H9 (cell line): ENCODE results near the gene TADA3. TPM values are rescaled to one million over a fixed set of nuclear protein-coding genes. Genes with fewer than 3 reads are reported as not detected.

Experiments used
- DNase-seq: peaks from one replicate; pipeline ENCODE4 v3.0.0-alpha.2; 2017
- H2AFZ ChIP-seq: one replicate; pipeline ENCODE4 v1.6.1; 2013; ENCODE audit warnings: mild to moderate bottlenecking, low read length, control low read depth, moderate library complexity
- H2AK5ac ChIP-seq: 2 replicates; pipeline ENCODE4 v1.6.1; 2013; ENCODE audit warnings: low read length, control low read depth, mixed read lengths; ENCODE audit not compliant: insufficient read length
- H2BK120ac ChIP-seq: one replicate; pipeline ENCODE4 v1.6.1; 2013; ENCODE audit warnings: low read depth, mild to moderate bottlenecking, low read length, control low read depth, inconsistent platforms; ENCODE audit not compliant: poor library complexity, severe bottlenecking
- H2BK12ac ChIP-seq: 2 replicates; pipeline ENCODE4 v1.6.1; 2013; ENCODE audit warnings: low read length, control low read depth, mixed read lengths, low read depth; ENCODE audit not compliant: insufficient read length
- H2BK15ac ChIP-seq: 2 replicates; pipeline ENCODE4 v1.6.1; 2013; ENCODE audit warnings: low read depth, low read length, control low read depth
- H2BK20ac ChIP-seq: one replicate; pipeline ENCODE4 v1.6.1; 2013; ENCODE audit warnings: low read depth, mild to moderate bottlenecking, low read length, control low read depth, inconsistent platforms; ENCODE audit not compliant: poor library complexity, severe bottlenecking
- H2BK5ac ChIP-seq: 2 replicates; pipeline ENCODE4 v1.6.1; 2013; ENCODE audit warnings: low read length, control low read depth, mixed read lengths; ENCODE audit not compliant: insufficient read length
- H3K14ac ChIP-seq: 2 replicates; pipeline ENCODE4 v1.6.1; 2013; ENCODE audit warnings: low read length, control low read depth; ENCODE audit not compliant: insufficient read depth
- H3K18ac ChIP-seq: 2 replicates; pipeline ENCODE4 v1.6.1; 2013; ENCODE audit warnings: low read depth, mild to moderate bottlenecking, mixed read lengths, low read length, control low read depth; ENCODE audit not compliant: insufficient read length
- H3K23ac ChIP-seq: 2 replicates; pipeline ENCODE4 v1.6.1; 2013; ENCODE audit warnings: low read length, control low read depth, mixed read lengths, low read depth; ENCODE audit not compliant: insufficient read length
- H3K23me2 ChIP-seq: 2 replicates; pipeline ENCODE4 v1.6.1; 2013; ENCODE audit warnings: low read depth, mild to moderate bottlenecking, mixed read lengths, low read length, control low read depth; ENCODE audit not compliant: insufficient read length, poor library complexity, severe bottlenecking
- H3K27ac ChIP-seq: 2 replicates; pipeline ENCODE4 v1.5.1; 2013; ENCODE audit warnings: low read length, control low read depth, mixed read lengths, low read depth; ENCODE audit not compliant: insufficient read length
- H3K27me3 ChIP-seq: 2 replicates; pipeline ENCODE4 v1.6.1; 2013; ENCODE audit warnings: low read length, control low read depth, inconsistent platforms; ENCODE audit not compliant: insufficient read depth
- H3K4ac ChIP-seq: 2 replicates; pipeline ENCODE4 v1.6.1; 2013; ENCODE audit warnings: low read depth, mild to moderate bottlenecking, control low read depth, inconsistent platforms, low read length, moderate library complexity
- H3K4me1 ChIP-seq: 2 replicates; pipeline ENCODE4 v1.6.1; 2013; ENCODE audit warnings: low read length, control low read depth, inconsistent platforms; ENCODE audit not compliant: insufficient read depth
- H3K4me2 ChIP-seq: 2 replicates; pipeline ENCODE4 v1.6.1; 2013; ENCODE audit warnings: low read length, control low read depth, mixed read lengths; ENCODE audit not compliant: insufficient read length, insufficient read depth
- H3K56ac ChIP-seq: 2 replicates; pipeline ENCODE4 v1.6.1; 2013; ENCODE audit warnings: low read depth, mild to moderate bottlenecking, mixed read lengths, low read length, control low read depth; ENCODE audit not compliant: insufficient read length
- H3K79me1 ChIP-seq: 2 replicates; pipeline ENCODE4 v1.6.1; 2013; ENCODE audit warnings: low read depth, mild to moderate bottlenecking, moderate library complexity, low read length, control low read depth, inconsistent platforms; ENCODE audit not compliant: insufficient read depth, poor library complexity, severe bottlenecking
- H3K79me2 ChIP-seq: 2 replicates; pipeline ENCODE4 v1.6.1; 2013; ENCODE audit warnings: low read length, control low read depth, inconsistent platforms; ENCODE audit not compliant: insufficient read depth
- H3K9ac ChIP-seq: 2 replicates; pipeline ENCODE4 v1.6.1; 2013; ENCODE audit warnings: low read length, control low read depth, mixed read lengths; ENCODE audit not compliant: insufficient read length; ENCODE audit errors: extremely low read depth
- H3K9me3 ChIP-seq: one replicate; pipeline ENCODE4 v1.6.1; 2013; ENCODE audit warnings: low read depth, low read length, inconsistent platforms; ENCODE audit not compliant: control insufficient read depth
- H3T11ph ChIP-seq: one replicate; pipeline ENCODE4 v1.6.1; 2013; ENCODE audit warnings: mild to moderate bottlenecking, low read length, control low read depth, inconsistent platforms
- H4K20me1 ChIP-seq: one replicate; pipeline ENCODE4 v1.6.1; 2013; ENCODE audit not compliant: control insufficient read depth, insufficient read length, insufficient read depth
- H4K5ac ChIP-seq: 2 replicates; pipeline ENCODE4 v1.6.1; 2013; ENCODE audit warnings: low read depth, mild to moderate bottlenecking, mixed read lengths, low read length, control low read depth; ENCODE audit not compliant: insufficient read length
- H4K8ac ChIP-seq: replicated peaks from 2 replicates; pipeline ENCODE4 v1.6.1; 2013; ENCODE audit warnings: low read length, control low read depth, mixed read lengths, low read depth; ENCODE audit not compliant: insufficient read length
- H4K91ac ChIP-seq: 2 replicates; pipeline ENCODE4 v1.6.1; 2013; ENCODE audit warnings: low read depth, mild to moderate bottlenecking, moderate library complexity, mixed read lengths, low read length, control low read depth; ENCODE audit not compliant: insufficient read length
- H3K27ac Mint-ChIP-seq, 3 experiments: 2 replicates in 2 of 3; 3 replicates in 1 of 3; pipeline ENCODE4 v1.8.0; 2020 to 2021; ENCODE audit warnings: mixed read lengths in 3 of 3, mild to moderate bottlenecking in 1 of 3, moderate library complexity in 1 of 3
- H3K27me3 Mint-ChIP-seq: 2 replicates; pipeline ENCODE4 v1.8.0; 2021; ENCODE audit warnings: low read depth, mild to moderate bottlenecking, moderate library complexity, mixed read lengths
- H3K36me3 Mint-ChIP-seq, 3 experiments: 2 replicates in 2 of 3; 3 replicates in 1 of 3; pipeline ENCODE4 v1.8.0; 2020 to 2021; ENCODE audit warnings: low read depth in 3 of 3, mixed read lengths in 3 of 3; ENCODE audit not compliant: insufficient read depth in 1 of 3
- H3K4me1 Mint-ChIP-seq, 2 experiments: 2 replicates each; pipeline ENCODE4 v1.8.0; 2020; ENCODE audit warnings: mixed read lengths in 2 of 2
- H3K4me3 Mint-ChIP-seq, 2 experiments: 2 replicates in 1 of 2; 3 replicates in 1 of 2; pipeline ENCODE4 v1.8.0; 2020 to 2021; ENCODE audit warnings: mild to moderate bottlenecking in 2 of 2, mixed read lengths in 2 of 2, moderate library complexity in 1 of 2
- H3K9me3 Mint-ChIP-seq, 2 experiments: 2 replicates in 1 of 2; 3 replicates in 1 of 2; pipeline ENCODE4 v1.8.0; 2020; ENCODE audit warnings: mild to moderate bottlenecking in 2 of 2, mixed read lengths in 2 of 2, moderate library complexity in 1 of 2
- WGBS: extraction: QIAGEN DNeasy Blood & Tissue Kit; methylation state at CpG from one replicate; pipeline ENCODE4 v1.1.7; 2013; ENCODE audit warnings: missing lambda C conversion rate, low lambda C conversion rate, mixed read lengths; ENCODE audit not compliant: insufficient read length; ENCODE audit errors: extremely low coverage; 5-methylcytosine and 5-hydroxymethylcytosine counted together
- total RNA-seq: library from RNA; stranded (reverse); gene quantifications from 2 replicates; pipeline ENCODE4 v1.2.1, GENCODE V29; 2021
- TF ChIP-seq, protein P1 (sequence below): fragments of 200-600 bp; sonication (generic); conservative IDR thresholded peaks from 3 replicates; pipeline ENCODE4 v1.8.0; 2021; ENCODE audit warnings: antibody characterized with exemption, mild to moderate bottlenecking

TADA3 gene
- total RNA-seq, 1 experiment from 2014 or later: 49.8 TPM

DNA sequence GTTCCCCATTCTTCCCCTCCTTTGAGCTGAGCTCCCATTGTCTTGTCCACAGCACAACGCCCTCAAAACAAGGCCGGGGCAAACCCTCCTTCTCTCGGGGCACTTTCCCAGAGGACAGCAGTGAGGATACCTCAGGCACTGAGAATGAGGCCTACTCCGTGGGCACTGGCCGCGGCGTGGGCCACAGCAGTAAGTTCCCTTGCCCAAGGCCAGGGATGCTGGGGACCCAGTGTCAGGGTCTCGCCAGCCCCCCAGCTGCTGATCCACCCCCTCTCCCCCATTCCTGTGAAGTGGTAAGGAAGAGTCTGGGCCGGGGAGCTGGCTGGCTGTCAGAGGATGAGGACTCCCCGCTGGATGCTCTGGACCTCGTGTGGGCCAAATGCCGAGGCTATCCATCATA lies 46.8 kb downstream of the TADA3 start:
- H2BK12ac ChIP-seq: no peak overlapping the region
- no peaks in the 10 kb centered on the region for H3K79me1 ChIP-seq
- H3K79me2 ChIP-seq: no peaks in the 10 kb centered on the region
- H3K9me3 Mint-ChIP-seq: no peaks in the 10 kb centered on the region
- H4K5ac ChIP-seq: no peak overlapping the region
- no peak overlapping the region for H3K27ac ChIP-seq
- H3K4me3 Mint-ChIP-seq: no peak overlapping the region
- no peak overlapping the region for H3T11ph ChIP-seq
- no peak overlapping the region for H3K14ac ChIP-seq
- H3K9ac ChIP-seq: no peak overlapping the region
- H4K91ac ChIP-seq: no peak overlapping the region
- TF ChIP-seq, protein P1, sequence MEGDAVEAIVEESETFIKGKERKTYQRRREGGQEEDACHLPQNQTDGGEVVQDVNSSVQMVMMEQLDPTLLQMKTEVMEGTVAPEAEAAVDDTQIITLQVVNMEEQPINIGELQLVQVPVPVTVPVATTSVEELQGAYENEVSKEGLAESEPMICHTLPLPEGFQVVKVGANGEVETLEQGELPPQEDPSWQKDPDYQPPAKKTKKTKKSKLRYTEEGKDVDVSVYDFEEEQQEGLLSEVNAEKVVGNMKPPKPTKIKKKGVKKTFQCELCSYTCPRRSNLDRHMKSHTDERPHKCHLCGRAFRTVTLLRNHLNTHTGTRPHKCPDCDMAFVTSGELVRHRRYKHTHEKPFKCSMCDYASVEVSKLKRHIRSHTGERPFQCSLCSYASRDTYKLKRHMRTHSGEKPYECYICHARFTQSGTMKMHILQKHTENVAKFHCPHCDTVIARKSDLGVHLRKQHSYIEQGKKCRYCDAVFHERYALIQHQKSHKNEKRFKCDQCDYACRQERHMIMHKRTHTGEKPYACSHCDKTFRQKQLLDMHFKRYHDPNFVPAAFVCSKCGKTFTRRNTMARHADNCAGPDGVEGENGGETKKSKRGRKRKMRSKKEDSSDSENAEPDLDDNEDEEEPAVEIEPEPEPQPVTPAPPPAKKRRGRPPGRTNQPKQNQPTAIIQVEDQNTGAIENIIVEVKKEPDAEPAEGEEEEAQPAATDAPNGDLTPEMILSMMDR: no peak
- H2AK5ac ChIP-seq: no peak overlapping the region
- H3K4me2 ChIP-seq: no peak overlapping the region
- no peak overlapping the region for H3K56ac ChIP-seq
- peaks cover 10% of the 10 kb centered on the region in 2 experiments for H3K4me1 Mint-ChIP-seq
- no peak overlapping the region for H2BK5ac ChIP-seq
- H2BK15ac ChIP-seq: no peak overlapping the region
- H3K9me3 ChIP-seq: no peaks in the 10 kb centered on the region
- H3K4me1 ChIP-seq: no peaks in the 10 kb centered on the region
- peaks cover 54 to 93% (median 79%) of the 10 kb centered on the region in 3 experiments; a peak in 6 of 7 replicates for H3K36me3 Mint-ChIP-seq
- no peak overlapping the region for H3K18ac ChIP-seq
- no peak overlapping the region for H2BK120ac ChIP-seq
- H3K27me3 Mint-ChIP-seq: no peaks in the 10 kb centered on the region; the same call in 1 of the 2 replicates
- no peak overlapping the region for H3K23ac ChIP-seq
- no peak for DNase-seq
- no peaks in the 10 kb centered on the region for H3K27me3 ChIP-seq
- no peak overlapping the region for H4K8ac ChIP-seq
- WGBS: no CpG with 5 or more reads among the region's 12 CpGs
- H2BK20ac ChIP-seq: no peak overlapping the region
- no peak overlapping the region for H2AFZ ChIP-seq
- H3K23me2 ChIP-seq: no peaks in the 10 kb centered on the region
- no peak overlapping the region for H3K27ac Mint-ChIP-seq
- H3K4ac ChIP-seq: no peak overlapping the region
- no peaks in the 10 kb centered on the region for H4K20me1 ChIP-seq
